H9 (cell line): ENCODE data around the gene HOXB6. TPM values are rescaled to one million over a fixed set of nuclear protein-coding genes. Genes with fewer than 3 reads are reported as not detected.

Experiments used
- DNase-seq: peaks from one replicate; pipeline ENCODE4 v3.0.0-alpha.2; 2017
- H2AFZ ChIP-seq: one replicate; pipeline ENCODE4 v1.6.1; 2013; ENCODE audit warnings: mild to moderate bottlenecking, low read length, control low read depth, moderate library complexity
- H2AK5ac ChIP-seq: 2 replicates; pipeline ENCODE4 v1.6.1; 2013; ENCODE audit warnings: low read length, control low read depth, mixed read lengths; ENCODE audit not compliant: insufficient read length
- H2BK120ac ChIP-seq: one replicate; pipeline ENCODE4 v1.6.1; 2013; ENCODE audit warnings: low read depth, mild to moderate bottlenecking, low read length, control low read depth, inconsistent platforms; ENCODE audit not compliant: poor library complexity, severe bottlenecking
- H2BK12ac ChIP-seq: 2 replicates; pipeline ENCODE4 v1.6.1; 2013; ENCODE audit warnings: low read length, control low read depth, mixed read lengths, low read depth; ENCODE audit not compliant: insufficient read length
- H2BK15ac ChIP-seq: 2 replicates; pipeline ENCODE4 v1.6.1; 2013; ENCODE audit warnings: low read depth, low read length, control low read depth
- H2BK20ac ChIP-seq: one replicate; pipeline ENCODE4 v1.6.1; 2013; ENCODE audit warnings: low read depth, mild to moderate bottlenecking, low read length, control low read depth, inconsistent platforms; ENCODE audit not compliant: poor library complexity, severe bottlenecking
- H2BK5ac ChIP-seq: 2 replicates; pipeline ENCODE4 v1.6.1; 2013; ENCODE audit warnings: low read length, control low read depth, mixed read lengths; ENCODE audit not compliant: insufficient read length
- H3K14ac ChIP-seq: 2 replicates; pipeline ENCODE4 v1.6.1; 2013; ENCODE audit warnings: low read length, control low read depth; ENCODE audit not compliant: insufficient read depth
- H3K18ac ChIP-seq: 2 replicates; pipeline ENCODE4 v1.6.1; 2013; ENCODE audit warnings: low read depth, mild to moderate bottlenecking, mixed read lengths, low read length, control low read depth; ENCODE audit not compliant: insufficient read length
- H3K23ac ChIP-seq: 2 replicates; pipeline ENCODE4 v1.6.1; 2013; ENCODE audit warnings: low read length, control low read depth, mixed read lengths, low read depth; ENCODE audit not compliant: insufficient read length
- H3K23me2 ChIP-seq: 2 replicates; pipeline ENCODE4 v1.6.1; 2013; ENCODE audit warnings: low read depth, mild to moderate bottlenecking, mixed read lengths, low read length, control low read depth; ENCODE audit not compliant: insufficient read length, poor library complexity, severe bottlenecking
- H3K27ac ChIP-seq: 2 replicates; pipeline ENCODE4 v1.5.1; 2013; ENCODE audit warnings: low read length, control low read depth, mixed read lengths, low read depth; ENCODE audit not compliant: insufficient read length
- H3K27me3 ChIP-seq: 2 replicates; pipeline ENCODE4 v1.6.1; 2013; ENCODE audit warnings: low read length, control low read depth, inconsistent platforms; ENCODE audit not compliant: insufficient read depth
- H3K4ac ChIP-seq: 2 replicates; pipeline ENCODE4 v1.6.1; 2013; ENCODE audit warnings: low read depth, mild to moderate bottlenecking, control low read depth, inconsistent platforms, low read length, moderate library complexity
- H3K4me1 ChIP-seq: 2 replicates; pipeline ENCODE4 v1.6.1; 2013; ENCODE audit warnings: low read length, control low read depth, inconsistent platforms; ENCODE audit not compliant: insufficient read depth
- H3K4me2 ChIP-seq: 2 replicates; pipeline ENCODE4 v1.6.1; 2013; ENCODE audit warnings: low read length, control low read depth, mixed read lengths; ENCODE audit not compliant: insufficient read length, insufficient read depth
- H3K56ac ChIP-seq: 2 replicates; pipeline ENCODE4 v1.6.1; 2013; ENCODE audit warnings: low read depth, mild to moderate bottlenecking, mixed read lengths, low read length, control low read depth; ENCODE audit not compliant: insufficient read length
- H3K79me1 ChIP-seq: 2 replicates; pipeline ENCODE4 v1.6.1; 2013; ENCODE audit warnings: low read depth, mild to moderate bottlenecking, moderate library complexity, low read length, control low read depth, inconsistent platforms; ENCODE audit not compliant: insufficient read depth, poor library complexity, severe bottlenecking
- H3K79me2 ChIP-seq: 2 replicates; pipeline ENCODE4 v1.6.1; 2013; ENCODE audit warnings: low read length, control low read depth, inconsistent platforms; ENCODE audit not compliant: insufficient read depth
- H3K9ac ChIP-seq: 2 replicates; pipeline ENCODE4 v1.6.1; 2013; ENCODE audit warnings: low read length, control low read depth, mixed read lengths; ENCODE audit not compliant: insufficient read length; ENCODE audit errors: extremely low read depth
- H3K9me3 ChIP-seq: one replicate; pipeline ENCODE4 v1.6.1; 2013; ENCODE audit warnings: low read depth, low read length, inconsistent platforms; ENCODE audit not compliant: control insufficient read depth
- H3T11ph ChIP-seq: one replicate; pipeline ENCODE4 v1.6.1; 2013; ENCODE audit warnings: mild to moderate bottlenecking, low read length, control low read depth, inconsistent platforms
- H4K20me1 ChIP-seq: one replicate; pipeline ENCODE4 v1.6.1; 2013; ENCODE audit not compliant: control insufficient read depth, insufficient read length, insufficient read depth
- H4K5ac ChIP-seq: 2 replicates; pipeline ENCODE4 v1.6.1; 2013; ENCODE audit warnings: low read depth, mild to moderate bottlenecking, mixed read lengths, low read length, control low read depth; ENCODE audit not compliant: insufficient read length
- H4K8ac ChIP-seq: replicated peaks from 2 replicates; pipeline ENCODE4 v1.6.1; 2013; ENCODE audit warnings: low read length, control low read depth, mixed read lengths, low read depth; ENCODE audit not compliant: insufficient read length
- H4K91ac ChIP-seq: 2 replicates; pipeline ENCODE4 v1.6.1; 2013; ENCODE audit warnings: low read depth, mild to moderate bottlenecking, moderate library complexity, mixed read lengths, low read length, control low read depth; ENCODE audit not compliant: insufficient read length
- H3K27ac Mint-ChIP-seq, 3 experiments: 2 replicates in 2 of 3; 3 replicates in 1 of 3; pipeline ENCODE4 v1.8.0; 2020 to 2021; ENCODE audit warnings: mixed read lengths in 3 of 3, mild to moderate bottlenecking in 1 of 3, moderate library complexity in 1 of 3
- H3K27me3 Mint-ChIP-seq: 2 replicates; pipeline ENCODE4 v1.8.0; 2021; ENCODE audit warnings: low read depth, mild to moderate bottlenecking, moderate library complexity, mixed read lengths
- H3K36me3 Mint-ChIP-seq, 3 experiments: 2 replicates in 2 of 3; 3 replicates in 1 of 3; pipeline ENCODE4 v1.8.0; 2020 to 2021; ENCODE audit warnings: low read depth in 3 of 3, mixed read lengths in 3 of 3; ENCODE audit not compliant: insufficient read depth in 1 of 3
- H3K4me1 Mint-ChIP-seq, 2 experiments: 2 replicates each; pipeline ENCODE4 v1.8.0; 2020; ENCODE audit warnings: mixed read lengths in 2 of 2
- H3K4me3 Mint-ChIP-seq, 2 experiments: 2 replicates in 1 of 2; 3 replicates in 1 of 2; pipeline ENCODE4 v1.8.0; 2020 to 2021; ENCODE audit warnings: mild to moderate bottlenecking in 2 of 2, mixed read lengths in 2 of 2, moderate library complexity in 1 of 2
- H3K9me3 Mint-ChIP-seq, 2 experiments: 2 replicates in 1 of 2; 3 replicates in 1 of 2; pipeline ENCODE4 v1.8.0; 2020; ENCODE audit warnings: mild to moderate bottlenecking in 2 of 2, mixed read lengths in 2 of 2, moderate library complexity in 1 of 2
- CTCF ChIP-seq: fragments of 200-600 bp; sonication (generic); conservative IDR thresholded peaks from 3 replicates; pipeline ENCODE4 v1.8.0; 2021; ENCODE audit warnings: antibody characterized with exemption, mild to moderate bottlenecking
- WGBS: extraction: QIAGEN DNeasy Blood & Tissue Kit; methylation state at CpG from one replicate; pipeline ENCODE4 v1.1.7; 2013; ENCODE audit warnings: missing lambda C conversion rate, low lambda C conversion rate, mixed read lengths; ENCODE audit not compliant: insufficient read length; ENCODE audit errors: extremely low coverage; 5-methylcytosine and 5-hydroxymethylcytosine counted together
- long read RNA-seq: library from polyadenylated mRNA; unstranded; transcript quantifications from one replicate; pipeline ENCODE4 v2.0.0, GENCODE V29; 2020
- total RNA-seq: library from RNA; stranded (reverse); gene quantifications from 2 replicates; pipeline ENCODE4 v1.2.1, GENCODE V29; 2021

HOXB6 gene
- not detected in 2 replicates for total RNA-seq
- long read RNA-seq: 0 reads

DNA sequence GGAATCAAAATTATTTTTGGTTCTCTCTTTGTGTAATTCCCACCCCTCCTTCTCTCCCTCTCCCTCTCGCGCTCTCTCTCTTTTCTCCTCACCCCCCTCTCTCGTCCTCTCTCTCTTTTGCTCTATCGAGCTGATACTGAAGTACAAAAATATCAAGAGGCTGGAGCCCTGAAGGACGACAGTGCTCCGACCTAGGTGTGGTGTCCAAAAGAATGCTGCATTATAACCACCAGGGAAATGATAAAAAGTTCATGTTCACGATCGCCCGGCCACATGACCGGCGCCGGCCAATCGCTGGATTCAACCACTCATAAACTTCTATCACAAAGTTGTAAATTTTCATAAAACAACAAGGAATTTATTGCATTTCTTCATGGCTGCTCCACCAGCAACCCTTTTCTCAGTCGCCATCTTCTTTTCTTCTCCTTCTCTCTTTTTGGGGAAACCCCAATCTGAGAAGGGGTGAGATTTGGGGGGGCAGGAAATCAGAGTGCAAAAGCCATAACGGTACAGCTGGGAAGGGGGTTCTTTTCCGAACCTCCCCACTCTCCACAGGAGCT, at the start of gene HOXB6:
Gene HOXB6 (minus strand): TSS at position 217 of the 560 bp plus-strand sequence. CDS start 6,836 bp downstream, outside the sequence.
- Histone ChIP-seq H4K20me1 (no peaks in the 10 kb centered on the region), H3K4me2 (no peak within 1 kb of the TSS), H3K9ac (no peak within 1 kb of the TSS), H3K9me3 (no peaks in the 10 kb centered on the region), H3K27ac (no peak within 1 kb of the TSS), H3K56ac (no peak within 1 kb of the TSS), H2BK120ac (no peak within 1 kb of the TSS), H3K27me3 (peaks cover 98% of the 10 kb centered on the region), H3K23me2 (no peaks in the 10 kb centered on the region), H3K18ac (no peak within 1 kb of the TSS), H4K91ac (no peak within 1 kb of the TSS), H2BK12ac (no peak within 1 kb of the TSS), H2BK5ac (no peak within 1 kb of the TSS), H3K4me1 (no peaks in the 10 kb centered on the region), H3K79me1 (no peaks in the 10 kb centered on the region), H3K4ac (no peak within 1 kb of the TSS), H3T11ph (no peak within 1 kb of the TSS), H2BK15ac (no peak within 1 kb of the TSS), H4K5ac (no peak within 1 kb of the TSS), H3K23ac (no peak within 1 kb of the TSS), H3K79me2 (no peaks in the 10 kb centered on the region), H2BK20ac (no peak within 1 kb of the TSS), H3K14ac (no peak within 1 kb of the TSS), H2AK5ac (no peak within 1 kb of the TSS), H4K8ac (no peak within 1 kb of the TSS), H2AFZ (no peak within 1 kb of the TSS)
- peaks cover 2 to 16% of the 10 kb centered on the region in 2 experiments; a peak in 4 of 5 replicates for H3K9me3 Mint-ChIP-seq
- H3K4me3 Mint-ChIP-seq: no peak within 1 kb of the TSS
- no peak for TF ChIP-seq CTCF
- H3K27me3 Mint-ChIP-seq: peaks cover 100% of the 10 kb centered on the region
- no peak for DNase-seq
- H3K4me1 Mint-ChIP-seq: peaks cover 0 to 2% of the 10 kb centered on the region in 2 experiments; a peak in 1 of 4 replicates
- H3K36me3 Mint-ChIP-seq: no peaks in the 10 kb centered on the region
- H3K27ac Mint-ChIP-seq: no peak within 1 kb of the TSS
- no CpG with 5 or more reads among the region's 16 CpGs for WGBS
